Stimulated activated CD4-positive, alpha-beta T cell treated with anti-CD3 and anti-CD28 coated beads, Interleukin-15, amount 100 ng/mL, for 48 hours (primary cell): Measurements from ENCODE around the gene FAM193A.
"Not testable (repeated sequence)": the region's sequence is repeated elsewhere in the genome, so short reads cannot be mapped to it uniquely, and the experiment has no call there.

Experiments used
- DNase-seq, 2 donors: peaks; one replicate each; pipeline ENCODE4 v3.0.0-alpha.2; 2020; ENCODE audit warnings: low read depth in 2 of 2

The FAM193A gene

DNA sequence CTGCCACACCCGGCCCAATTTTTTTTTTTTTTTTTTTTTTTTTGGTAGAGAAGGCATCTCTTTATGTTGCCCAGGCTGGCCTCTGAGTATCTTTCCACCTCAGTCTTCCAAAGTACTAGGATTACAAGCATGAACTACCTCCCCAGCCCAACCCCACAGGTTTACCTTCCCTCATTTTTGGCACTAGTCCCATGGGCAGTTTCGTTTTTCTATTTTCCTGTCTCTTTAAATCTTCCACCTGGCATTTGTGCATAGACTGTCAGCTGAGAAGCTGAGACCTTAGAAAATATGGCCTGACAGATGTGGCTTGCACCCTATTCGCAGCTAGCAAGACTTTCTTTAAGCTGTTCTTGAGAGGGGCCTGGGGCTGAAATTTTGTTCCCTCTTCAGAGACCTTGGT, 191.8 kb downstream of the FAM193A start:
- no peak for DNase-seq

DNA sequence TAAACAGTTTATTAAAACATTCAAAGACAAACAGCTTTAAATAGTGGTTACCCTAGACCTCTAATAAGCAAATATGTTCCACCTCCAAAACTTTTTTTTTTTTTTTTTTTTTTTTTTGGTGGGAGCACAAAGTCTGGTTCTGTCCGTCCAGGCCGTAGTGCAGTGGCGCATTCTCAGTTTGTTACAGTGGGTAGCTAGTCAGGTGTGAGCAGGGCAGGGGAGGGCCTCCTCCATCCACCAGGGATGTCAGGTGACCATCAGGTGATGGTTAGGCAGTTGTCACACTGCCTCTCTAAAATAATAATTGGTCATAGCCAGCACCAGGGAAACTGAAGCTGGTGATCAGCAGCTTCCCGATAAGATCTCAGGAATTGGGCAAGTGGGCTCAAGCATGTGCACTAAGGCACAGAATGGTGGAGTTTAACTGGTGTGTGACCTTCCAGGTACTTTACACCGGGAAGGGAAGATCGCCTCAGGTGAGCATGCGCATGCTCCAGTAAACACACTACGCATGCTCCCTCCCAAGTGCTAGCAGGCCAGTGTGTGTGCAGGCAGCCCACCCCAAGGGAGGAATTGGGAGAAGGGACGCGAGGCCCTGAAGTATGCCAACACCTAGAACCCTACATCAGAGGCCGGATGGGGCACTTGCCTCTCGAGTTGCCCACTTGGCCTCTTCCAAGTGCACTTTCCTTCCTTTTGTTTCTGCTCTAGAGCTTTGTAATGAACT, 192.5 kb downstream of the FAM193A start:
- no peak for DNase-seq

DNA sequence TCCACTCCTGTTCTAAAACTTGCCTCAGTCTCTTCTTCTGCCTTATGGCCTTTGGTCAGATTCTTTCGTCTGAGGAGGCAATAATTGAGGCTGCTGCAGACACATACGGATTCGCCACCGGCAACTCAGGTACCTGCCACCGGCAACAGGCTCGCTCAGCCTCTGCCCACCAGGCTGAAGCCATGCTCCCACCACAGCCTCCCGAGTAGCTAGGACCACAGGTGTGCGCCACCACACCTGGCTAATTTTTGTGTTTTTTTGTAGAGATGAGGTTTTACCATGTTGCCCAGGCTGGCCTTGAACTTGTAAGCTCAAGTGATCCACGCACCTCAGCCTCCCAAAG, 193.1 kb downstream of the FAM193A start:
- no peak for DNase-seq

DNA sequence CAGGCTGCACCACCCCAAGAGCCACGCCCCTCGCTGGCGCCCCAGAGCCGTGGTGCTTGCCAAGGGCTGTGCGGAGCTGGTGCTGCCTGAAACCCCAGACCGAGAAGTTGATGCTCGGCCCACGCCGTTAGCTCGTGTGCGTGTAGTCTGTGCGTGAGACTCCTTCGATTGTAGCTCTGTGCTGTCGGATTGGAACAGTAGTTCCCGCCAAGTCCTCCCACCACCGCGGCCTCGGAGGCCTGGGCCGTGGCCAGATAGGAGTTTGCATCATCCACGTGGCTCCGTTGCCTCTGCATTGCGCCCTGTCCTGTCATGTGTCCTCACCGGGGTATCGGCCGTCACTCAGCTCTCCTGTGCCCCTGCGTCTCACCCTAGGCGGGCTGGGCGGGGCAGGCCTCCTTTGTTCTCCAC, 195.5 kb downstream of the FAM193A start:
- no peak for DNase-seq

DNA sequence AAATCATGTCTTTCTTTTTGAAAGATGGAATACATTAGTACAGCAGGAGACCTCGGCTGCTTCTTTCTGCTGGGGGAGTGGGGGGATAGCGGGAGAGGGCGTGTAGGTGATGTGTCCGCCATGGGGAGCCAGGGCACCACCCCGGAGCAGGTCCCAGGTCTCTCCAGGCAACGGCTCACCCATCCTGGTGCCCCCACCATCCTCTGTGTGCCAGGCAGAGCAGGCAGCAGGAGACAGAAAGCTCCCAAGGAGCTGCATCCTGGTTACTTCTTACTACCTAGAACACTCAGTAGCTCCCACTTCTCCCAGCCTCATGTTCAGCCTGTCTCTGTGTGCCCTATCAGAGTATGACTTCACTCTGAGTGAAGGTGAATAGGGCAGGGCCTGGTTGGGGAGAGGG, 196.1 kb downstream of the FAM193A start:
- no peak for DNase-seq

DNA sequence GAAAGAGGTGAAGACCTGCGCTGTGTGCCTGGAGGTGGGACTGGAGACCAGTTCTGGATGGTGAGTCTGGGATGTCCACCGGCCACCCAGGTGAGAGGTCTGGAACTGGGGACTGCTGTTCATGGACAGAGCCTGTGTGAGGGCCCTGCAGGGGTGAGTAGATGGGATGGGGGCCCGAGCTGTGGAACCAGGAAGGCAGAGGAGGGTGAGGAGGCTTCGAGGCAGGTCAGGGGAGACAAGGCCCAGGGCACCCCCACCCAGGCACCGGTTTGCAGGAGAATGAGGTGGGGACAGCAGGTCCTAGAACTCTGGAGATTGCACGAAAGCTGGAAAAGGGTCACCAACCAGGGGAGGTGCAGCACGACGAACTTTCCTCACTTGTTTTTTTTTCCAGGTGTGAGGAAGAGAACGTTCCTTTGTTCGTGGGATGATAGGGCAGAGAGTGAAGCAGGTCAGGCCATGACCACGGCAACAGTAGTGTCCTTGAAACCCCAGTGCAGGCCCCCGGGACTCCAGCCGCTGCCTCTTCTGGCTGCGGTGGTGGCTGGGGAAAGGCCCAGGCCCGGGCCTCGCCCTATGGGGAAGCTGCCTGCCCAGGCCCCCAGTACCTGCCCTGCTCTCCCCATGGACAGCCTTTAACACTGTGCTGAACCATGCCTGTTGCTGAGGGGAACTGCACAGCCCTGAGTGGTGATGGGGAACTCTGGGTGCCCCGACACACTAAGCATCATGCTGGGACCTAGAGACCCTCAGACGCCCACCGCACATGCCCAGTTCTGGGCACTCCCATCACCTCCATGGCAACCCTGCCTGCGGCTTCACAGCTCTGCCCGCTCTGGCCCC, 196.8 kb downstream of the FAM193A start:
- DNase-seq = no peak

DNA sequence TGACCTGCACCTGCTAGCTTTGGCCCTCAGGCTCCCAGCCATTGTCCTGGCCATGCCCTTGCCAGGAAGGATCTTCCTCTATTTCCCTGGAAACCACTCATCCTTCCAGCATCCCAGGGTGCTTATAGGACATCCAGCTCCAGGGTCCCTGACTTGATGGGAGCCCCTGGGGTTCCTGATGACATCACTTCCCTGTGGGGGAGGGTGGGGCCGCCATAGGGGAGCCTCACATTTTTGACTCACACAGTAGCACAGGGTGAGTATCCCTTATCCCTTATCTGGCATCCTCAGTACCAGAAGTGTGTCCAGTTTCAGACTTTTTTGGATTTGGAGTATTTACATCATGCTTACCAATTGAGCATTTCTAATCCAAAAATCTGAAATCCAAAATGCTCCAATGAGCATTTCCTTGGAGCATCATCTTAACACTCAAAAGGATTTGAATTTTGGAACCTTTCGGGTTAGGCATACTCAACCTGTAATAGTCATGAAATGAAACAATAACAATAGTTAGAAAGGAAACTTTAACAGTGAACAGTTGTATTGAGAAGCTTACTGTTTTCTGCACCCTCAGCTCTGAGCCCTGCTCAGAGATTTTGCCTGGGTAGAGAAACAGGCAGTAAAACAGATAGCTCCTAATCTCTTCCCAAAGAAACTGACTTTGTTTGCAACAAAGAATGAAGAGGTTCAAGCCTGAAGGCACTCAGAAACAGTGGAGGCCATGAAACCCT, 197.6 kb downstream of the FAM193A start:
- no peak for DNase-seq

DNA sequence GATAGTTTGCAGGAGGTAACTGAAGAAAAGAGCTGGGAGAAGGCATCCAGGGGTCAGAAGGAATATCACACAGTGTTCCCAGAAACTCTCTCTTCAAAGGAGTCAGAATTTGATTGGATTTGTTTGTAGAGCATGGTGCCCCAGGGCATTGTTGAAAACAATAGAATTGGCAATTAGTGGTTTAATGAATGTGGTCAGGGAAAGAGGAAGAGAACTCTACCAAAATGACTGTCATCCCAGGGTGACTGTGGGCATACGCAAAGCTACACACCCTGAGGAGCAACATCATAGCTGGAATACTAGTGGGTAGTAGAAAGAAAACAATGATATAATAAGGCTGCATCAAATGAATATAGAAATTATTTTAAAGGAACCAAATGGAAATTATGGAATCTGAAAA, 198.2 kb downstream of the FAM193A start:
- DNase-seq = no peak

DNA sequence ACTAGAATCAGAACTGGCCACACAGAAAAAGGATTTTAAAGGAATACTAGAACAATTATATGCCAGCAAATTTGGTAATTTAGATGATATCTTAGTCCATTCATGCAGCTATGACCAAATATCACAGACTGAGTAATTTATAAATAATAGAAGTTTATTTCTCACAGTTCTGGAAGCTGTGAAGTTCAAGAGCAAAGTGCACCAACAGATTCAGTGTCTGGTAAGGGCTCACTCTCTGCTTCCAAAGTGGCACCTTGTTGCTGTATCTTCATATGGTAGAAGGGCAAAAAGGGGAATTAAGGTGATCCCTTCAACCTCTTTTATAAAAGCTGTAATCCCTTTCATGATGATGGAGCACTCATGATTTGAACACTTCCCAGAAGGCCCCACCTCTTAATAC, 199.4 kb downstream of the FAM193A start:
- DNase-seq = no peak

DNA sequence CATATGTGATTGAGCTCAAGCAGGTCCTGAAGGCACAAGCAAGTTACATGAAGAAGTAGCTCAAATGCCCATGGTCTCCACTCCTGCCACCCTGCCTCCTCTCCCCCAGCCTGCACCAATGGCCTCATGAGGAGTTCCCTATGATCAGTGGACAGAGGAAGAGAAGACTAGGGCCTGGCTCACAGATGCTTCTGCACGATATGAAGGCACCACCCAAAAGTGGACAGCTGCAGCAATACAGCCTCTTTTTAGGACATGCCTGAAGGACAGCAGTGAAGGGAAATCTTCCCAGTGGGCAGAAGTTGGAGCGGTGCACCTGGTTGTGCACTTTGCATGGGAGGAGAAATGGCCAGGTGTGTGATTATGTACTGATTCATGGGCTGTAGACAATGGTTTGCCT, 201.8 kb downstream of the FAM193A start:
- DNase-seq = not testable (repeated sequence)

DNA sequence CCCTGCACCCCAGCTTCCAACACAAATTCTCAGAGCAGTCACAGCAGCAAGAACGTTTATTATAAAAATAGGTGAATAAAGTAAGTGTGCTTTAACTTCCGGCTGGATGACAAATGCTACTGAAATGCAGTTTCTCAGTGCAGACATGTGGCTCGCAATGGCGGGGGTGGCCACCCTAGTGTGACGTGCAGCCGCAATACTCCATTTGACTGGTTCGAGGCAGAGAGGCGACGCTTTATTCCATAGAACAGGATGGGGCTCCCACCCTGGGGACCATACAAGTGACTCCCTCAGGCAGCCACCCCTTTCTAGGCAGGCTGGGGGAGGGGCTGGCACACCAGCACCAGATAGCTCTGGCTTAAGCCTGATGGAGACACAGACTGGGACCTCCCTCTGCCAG, 205.2 kb downstream of the FAM193A start:
- no peak for DNase-seq

DNA sequence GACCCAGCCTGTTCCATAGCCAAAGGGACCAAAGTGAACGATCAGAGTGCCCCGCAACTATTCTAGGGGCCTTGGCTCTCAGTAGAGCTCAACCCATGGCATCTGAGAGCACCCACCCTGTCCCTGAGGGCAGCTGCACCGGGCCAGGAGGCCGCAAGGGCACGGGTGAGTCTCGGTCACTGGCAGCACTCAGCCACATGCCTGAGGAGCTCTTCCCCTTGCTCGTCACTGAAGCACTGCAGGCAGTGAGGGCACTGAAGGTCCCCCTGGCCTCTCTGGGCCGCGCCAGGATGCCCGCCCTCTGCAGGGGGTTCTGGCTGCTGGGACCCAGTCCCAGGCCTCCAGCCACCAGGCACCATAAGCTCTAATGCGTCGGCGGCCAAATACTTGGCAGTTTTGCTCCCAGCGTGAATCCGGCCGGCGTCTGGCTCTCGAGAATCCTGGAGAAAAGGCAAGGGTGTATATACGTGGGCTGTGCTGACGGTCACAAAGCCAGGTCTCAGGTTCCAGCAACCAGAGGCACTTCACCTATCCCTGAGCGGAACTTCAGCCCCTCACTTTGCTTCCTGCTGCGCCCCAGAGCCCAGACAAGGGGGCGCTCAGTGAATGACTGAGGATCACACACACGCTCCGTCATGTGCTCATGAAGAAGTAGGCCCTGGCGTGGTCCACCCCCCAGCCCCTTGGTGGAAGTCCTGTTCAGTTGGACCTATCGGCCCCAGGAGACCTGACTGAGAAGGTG, 205.8 kb downstream of the FAM193A start:
- DNase-seq = no peak

DNA sequence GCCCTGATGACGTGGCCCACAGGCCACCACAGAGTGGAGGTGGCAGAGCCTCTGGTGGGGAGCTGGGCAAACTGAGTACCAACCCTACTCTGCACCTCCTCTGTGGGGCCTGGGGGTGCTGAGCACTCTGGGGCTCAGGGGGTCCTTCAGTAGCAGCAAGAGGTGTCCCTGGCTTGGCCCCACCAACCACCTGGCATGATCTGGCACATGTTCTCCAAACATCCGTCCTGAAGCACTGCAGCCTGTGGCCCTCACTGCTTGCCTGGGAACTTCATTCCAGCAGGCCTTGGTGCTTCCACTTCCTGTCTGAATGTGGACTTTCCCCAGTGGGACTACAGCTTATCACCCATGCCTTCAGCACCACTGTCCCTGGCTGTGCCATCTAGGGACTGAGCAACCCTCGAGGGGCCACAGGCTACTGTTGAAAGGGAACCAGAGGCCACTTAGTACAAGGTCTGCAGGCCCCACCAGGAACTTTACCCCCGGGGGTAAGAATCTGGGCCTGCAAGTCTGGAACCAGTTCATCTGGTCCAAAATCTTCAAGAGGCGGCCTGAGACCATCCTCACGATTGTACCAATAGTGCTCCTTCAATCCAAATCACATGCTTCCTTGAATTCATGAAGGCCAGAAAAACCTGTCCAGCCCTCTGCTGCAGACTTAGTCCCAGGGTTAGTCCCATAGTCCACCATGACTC, 206.5 kb downstream of the FAM193A start:
- DNase-seq = no peak

DNA sequence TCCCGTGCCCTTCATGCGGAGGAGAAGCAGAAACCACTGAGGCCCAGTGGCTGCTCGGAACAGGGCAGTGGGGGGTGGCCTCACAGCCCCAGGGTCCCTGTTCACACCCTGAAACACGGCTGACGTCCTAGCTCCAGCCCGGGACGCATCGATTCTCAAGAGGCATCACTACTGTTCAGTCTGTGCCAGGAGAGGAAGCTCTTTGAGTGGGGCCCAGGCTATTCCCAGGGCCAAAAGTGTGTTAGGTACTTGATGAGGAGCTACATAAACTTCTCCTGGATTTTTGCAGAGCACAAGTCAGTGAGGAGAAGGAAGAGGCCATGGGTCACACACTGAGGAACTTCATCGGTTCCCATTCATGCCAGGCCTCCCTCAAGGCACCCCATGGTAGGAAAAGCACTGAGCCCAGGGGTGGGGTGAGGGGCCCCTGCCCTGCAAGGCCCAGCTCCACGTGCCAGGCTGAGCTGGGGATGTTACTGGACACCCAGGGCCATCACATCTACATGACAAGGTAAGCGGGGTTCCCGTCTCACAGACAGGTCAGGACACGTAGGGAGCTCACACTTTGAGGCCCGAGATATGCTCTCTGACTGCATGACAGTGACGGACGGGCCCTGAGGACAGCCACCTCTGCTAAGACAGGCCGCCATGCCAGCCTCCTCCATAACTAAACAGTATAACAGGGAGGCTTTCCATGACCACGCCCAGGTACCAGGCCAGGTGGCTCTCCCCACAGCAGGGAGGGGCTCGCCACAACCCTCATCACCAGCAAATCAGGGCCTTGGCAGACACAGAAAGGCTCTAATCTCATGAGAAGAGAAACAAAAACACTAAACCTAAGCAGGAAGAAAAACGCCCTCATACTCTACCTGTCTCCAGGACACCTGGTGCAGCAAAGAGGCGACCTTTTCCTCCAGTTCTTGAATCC, 207.3 kb downstream of the FAM193A start:
- no peak for DNase-seq

DNA sequence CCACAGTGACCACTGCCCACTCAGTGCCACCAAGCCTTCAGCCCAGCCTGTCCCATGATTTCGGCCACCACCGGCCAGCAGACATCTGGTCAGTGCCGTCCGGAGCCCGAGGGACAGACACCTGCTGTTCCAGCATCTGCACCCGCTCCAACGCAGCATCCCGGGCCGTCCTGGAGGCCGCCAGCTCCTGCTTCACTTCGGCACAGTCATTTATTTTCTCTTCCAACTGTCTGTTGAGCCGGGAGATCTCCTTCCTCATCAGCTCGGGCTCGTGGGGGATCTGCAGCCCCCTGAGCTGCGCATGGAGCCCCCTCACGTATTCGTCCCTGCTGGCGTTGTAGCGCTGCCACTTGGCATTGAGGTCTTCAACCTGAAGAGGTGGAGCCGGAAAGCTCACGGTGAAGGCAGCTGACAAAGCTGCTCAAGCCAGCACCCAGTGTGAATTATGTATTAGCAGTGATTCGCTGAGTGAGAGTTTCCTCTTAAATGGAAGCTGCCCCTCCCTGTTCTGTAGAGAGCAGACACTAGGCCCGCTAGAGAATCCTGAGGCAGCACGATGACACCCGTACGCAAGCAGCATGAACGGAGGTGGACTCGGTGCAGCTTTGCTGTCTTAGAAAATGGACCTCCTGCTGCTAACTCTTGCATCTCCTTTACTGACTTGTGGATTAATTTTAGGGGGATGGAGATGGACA, 208.3 kb downstream of the FAM193A start:
- DNase-seq = no peak

DNA sequence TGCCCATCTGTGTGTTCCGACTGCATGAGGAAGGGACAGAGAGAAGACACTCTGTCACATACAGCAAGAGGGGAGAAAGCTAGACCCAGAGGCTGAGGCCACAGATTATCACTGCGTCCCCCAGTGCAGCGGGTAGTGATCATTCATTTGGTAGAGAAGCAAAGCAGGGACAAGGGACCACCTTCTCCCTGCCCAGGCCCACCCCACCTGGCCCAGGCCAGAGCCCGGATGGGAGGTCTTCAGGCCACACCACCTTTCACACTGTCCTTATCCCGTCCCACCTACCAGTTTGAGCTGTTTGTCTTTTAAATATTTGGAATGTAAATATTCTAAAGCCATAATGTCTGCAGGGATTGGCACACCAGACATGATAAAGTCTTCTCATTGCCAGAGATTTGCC, 209.1 kb downstream of the FAM193A start:
- DNase-seq = no peak

DNA sequence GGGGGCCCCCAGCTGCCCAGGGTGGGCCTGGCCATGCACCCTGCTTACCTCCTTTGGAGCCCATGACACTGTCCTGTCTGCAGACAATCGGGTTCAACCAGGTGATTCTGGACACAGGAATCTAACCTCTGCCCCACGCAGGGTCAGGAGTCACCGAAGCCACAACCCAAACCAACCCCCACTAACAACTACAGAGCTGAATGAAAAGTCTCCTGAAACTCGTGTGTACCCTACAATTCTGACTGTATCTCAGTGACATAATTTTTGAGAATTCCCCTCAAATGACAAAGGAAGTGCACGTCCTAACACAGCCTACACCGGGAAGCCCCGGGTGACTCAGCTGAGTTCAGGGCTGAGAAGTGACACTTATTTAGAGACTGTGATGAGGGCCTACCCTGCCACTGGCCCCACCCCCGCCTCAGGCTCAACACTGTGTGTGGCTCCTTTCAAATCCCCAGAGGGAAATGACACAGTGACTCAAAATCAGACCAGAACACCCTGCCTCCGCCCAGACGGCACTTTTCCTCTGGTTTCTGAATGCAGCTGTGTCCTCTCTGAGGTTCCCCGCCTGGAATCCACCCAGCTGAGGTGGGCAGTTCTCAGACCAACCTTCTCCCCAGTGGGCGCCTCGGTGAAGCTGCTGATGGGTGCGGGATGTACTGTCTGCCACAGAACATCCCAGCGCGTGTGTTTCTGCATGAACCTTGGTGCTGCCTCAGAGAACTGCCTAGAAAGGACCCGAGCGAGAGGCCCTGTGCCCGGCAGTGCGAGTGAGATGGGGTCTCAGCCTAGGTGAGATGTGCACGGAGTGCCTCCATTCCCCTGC, 209.7 kb downstream of the FAM193A start:
- DNase-seq = peak; percentile 93 to 96

DNA sequence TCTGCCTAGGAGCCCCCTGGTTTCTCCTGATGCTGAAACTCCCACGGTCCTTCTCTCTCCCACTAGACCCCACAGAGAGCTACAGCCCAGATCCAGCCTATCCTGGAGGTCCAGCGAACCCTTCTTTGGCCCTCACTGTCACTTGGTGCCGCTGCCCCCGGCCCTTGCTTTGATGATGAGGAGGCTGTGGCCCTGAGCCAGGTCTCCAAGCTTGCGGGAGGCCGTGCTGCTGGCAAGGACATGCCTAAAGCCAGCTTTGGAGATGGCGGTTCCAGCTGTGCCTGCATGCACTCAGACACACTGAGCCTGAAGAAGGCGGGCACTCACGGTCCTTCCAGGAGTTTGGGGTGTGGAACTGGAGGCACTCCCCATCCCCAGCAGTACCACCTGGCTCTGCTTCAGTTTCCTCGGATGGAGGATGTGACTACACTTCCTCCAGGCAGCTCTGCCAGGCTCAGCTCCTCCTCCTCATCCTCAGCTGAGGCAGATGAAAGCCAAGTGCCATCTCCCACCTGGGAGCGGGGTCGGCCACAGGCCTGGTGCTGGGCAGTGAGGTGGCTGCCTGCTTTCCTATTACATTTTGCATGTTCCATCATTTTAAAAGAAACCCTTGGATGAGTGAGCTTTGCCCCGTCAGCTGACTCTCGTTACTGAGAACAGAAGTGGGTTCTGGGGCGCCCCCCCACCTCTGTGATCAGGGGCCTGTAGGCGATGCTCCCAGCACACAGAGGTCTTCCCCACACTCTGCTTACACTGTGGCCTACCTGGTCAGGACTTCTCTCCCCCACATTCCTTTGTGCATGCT, 210.6 kb downstream of the FAM193A start:
- DNase-seq = no peak
